SK-N-MC (cell line): ENCODE data around the gene TRMT1.

Source experiments
- EZH2 ChIP-seq: fragments of 200-600 bp; sonication (generic); IDR thresholded peaks from one replicate; pipeline ENCODE4 v1.6.1; 2017; ENCODE audit warnings: antibody characterized with exemption
- FOXP2 ChIP-seq: optimal IDR thresholded peaks from 2 replicates; pipeline ENCODE3; 2011; ENCODE audit warnings: mild to moderate bottlenecking, moderate library complexity; ENCODE audit not compliant: insufficient read depth; ENCODE audit errors: extremely low read length, control extremely low read depth
- POLR2AphosphoS5 ChIP-seq: IDR thresholded peaks from 2 replicates; pipeline ENCODE4 v1.6.1; 2012; ENCODE audit warnings: mild to moderate bottlenecking, low read depth, low read length, borderline replicate concordance

DNA sequence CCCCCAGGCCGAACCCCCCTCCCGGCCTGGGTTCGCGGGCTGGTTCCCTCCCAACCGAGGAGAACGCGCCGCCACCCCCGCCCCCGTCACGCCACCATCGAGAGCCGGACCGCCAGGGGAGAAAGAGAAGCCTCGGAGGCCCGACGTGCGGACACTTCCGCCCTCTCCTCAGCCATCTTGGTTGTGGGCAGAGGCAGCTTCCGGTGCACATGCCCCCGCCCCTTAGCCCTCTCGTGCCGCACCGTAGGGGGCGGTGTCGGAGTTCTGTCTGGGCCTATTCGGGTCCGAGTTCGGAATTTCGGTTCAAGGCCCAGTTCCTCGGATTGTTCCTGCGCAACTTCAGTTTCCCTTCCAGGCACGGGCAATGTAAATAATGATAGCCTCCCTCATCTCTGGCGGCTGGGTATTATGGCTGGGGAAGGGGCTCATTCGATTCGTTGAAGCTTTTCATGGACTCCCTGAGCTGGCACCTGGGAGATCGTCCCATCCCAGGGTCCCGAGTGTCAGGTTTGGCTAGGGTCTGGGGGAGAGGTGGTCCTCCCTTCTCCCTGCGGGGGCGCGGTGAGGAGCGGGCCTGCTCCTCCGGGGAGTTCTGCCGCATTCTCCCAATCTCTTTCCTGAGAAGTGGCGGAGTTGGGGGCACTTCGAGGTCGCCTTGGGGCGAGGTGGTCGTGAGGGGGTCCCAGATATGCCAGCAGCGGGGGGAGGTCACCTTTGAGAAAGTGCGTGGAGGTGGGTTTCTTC lies 33.8 kb upstream of the TRMT1 start, which contains the start of the genes IER2 and STX10:
- peak; percentile 73; the same call in 1 of the 2 replicates for TF ChIP-seq POLR2AphosphoS5
- no peak for TF ChIP-seq EZH2
- TF ChIP-seq FOXP2: no peak
